GM19351 (cell line): ENCODE results near the gene PCDHB5.
"Not testable (repeated sequence)": the region's sequence is repeated elsewhere in the genome, so short reads cannot be mapped to it uniquely, and the experiment has no call there.

Experiments
- ATAC-seq: cut with Tn5 transposase; IDR thresholded peaks from one replicate; pipeline ENCODE4 v1.9.1; 2021; ENCODE audit warnings: mild to moderate bottlenecking, moderate library complexity; ENCODE audit not compliant: unreplicated experiment

The PCDHB5 gene

GRCh38 chr5:141135030-141135717 is at the start of gene PCDHB5:
PCDHB5 (plus strand) TSS chr5:141135206; CDS start chr5:141135435, 229 bp downstream.
- no peak for ATAC-seq

GRCh38 chr5:141094481-141095262 is 40.3 kb upstream of the PCDHB5 start, which contains the start of gene PCDHB2:
PCDHB2 (plus strand) TSS chr5:141094615; CDS start chr5:141094791, 176 bp downstream.
- no peak for ATAC-seq

- no peak for ATAC-seq
Observed at GRCh38 chr5:141095263-141095641, 39.8 kb upstream of the PCDHB5 start.

- ATAC-seq: not testable (repeated sequence)
Observed at GRCh38 chr5:141096181-141096580, 38.8 kb upstream of the PCDHB5 start.

GRCh38 chr5:141096586-141096985 is 38.4 kb upstream of the PCDHB5 start:
- not testable (repeated sequence) for ATAC-seq

- ATAC-seq: no peak
Observed at GRCh38 chr5:141100243-141100805, 34.7 kb upstream of the PCDHB5 start, which contains the start of gene PCDHB3. PCDHB3 (plus strand) TSS chr5:141100473; CDS start chr5:141100650, 177 bp downstream.

- ATAC-seq: no peak
Observed at GRCh38 chr5:141101059-141101458, 33.9 kb upstream of the PCDHB5 start.

GRCh38 chr5:141102070-141102469 is 32.9 kb upstream of the PCDHB5 start:
- not testable (repeated sequence) for ATAC-seq

- ATAC-seq: not testable (repeated sequence)
Observed at GRCh38 chr5:141102471-141102870, 32.5 kb upstream of the PCDHB5 start.

GRCh38 chr5:141105350-141105749 is 29.7 kb upstream of the PCDHB5 start:
- no peak for ATAC-seq

GRCh38 chr5:141119250-141119649 is 15.8 kb upstream of the PCDHB5 start:
- ATAC-seq: no peak

- no peak for ATAC-seq
Observed at GRCh38 chr5:141121563-141121962, 13.4 kb upstream of the PCDHB5 start, which contains the start of gene PCDHB4. PCDHB4 (plus strand) TSS chr5:141121818; CDS start chr5:141121999, 181 bp downstream.

- no peak for ATAC-seq
Observed at GRCh38 chr5:141121985-141122384, 13.0 kb upstream of the PCDHB5 start.

- not testable (repeated sequence) for ATAC-seq
Observed at GRCh38 chr5:141123396-141124135, 11.4 kb upstream of the PCDHB5 start.

GRCh38 chr5:141127305-141127704 is 7.7 kb upstream of the PCDHB5 start:
- ATAC-seq: no peak

- no peak for ATAC-seq
Observed at GRCh38 chr5:141135718-141136266, 786 bp downstream of the PCDHB5 start.

- ATAC-seq: not testable (repeated sequence)
Observed at GRCh38 chr5:141137346-141137745, 2.3 kb downstream of the PCDHB5 start.

- ATAC-seq: no peak
Observed at GRCh38 chr5:141149812-141150211, 14.8 kb downstream of the PCDHB5 start, which contains the start of gene PCDHB6. PCDHB6 (plus strand) TSS chr5:141150057; CDS start chr5:141150258, 201 bp downstream.

- ATAC-seq: no peak
Observed at GRCh38 chr5:141150224-141150992, 15.4 kb downstream of the PCDHB5 start.

- ATAC-seq: no peak
Observed at GRCh38 chr5:141150993-141151325, 16.0 kb downstream of the PCDHB5 start.
